Mesodermal cell (in vitro differentiated cells): Measurements from ENCODE around the gene CBFA2T3.
"Not testable (repeated sequence)": the region's sequence is repeated elsewhere in the genome, so short reads cannot be mapped to it uniquely, and the experiment has no call there.

Source experiments
- H3K27ac ChIP-seq: 2 replicates; pipeline ENCODE4 v1.7.0; 2013; ENCODE audit warnings: mild to moderate bottlenecking, low read depth, low read length, moderate library complexity; ENCODE audit not compliant: severe bottlenecking
- H3K36me3 ChIP-seq: 2 replicates; pipeline ENCODE4 v1.7.1; 2013; ENCODE audit warnings: mild to moderate bottlenecking, low read length, moderate library complexity; ENCODE audit not compliant: control insufficient read depth, insufficient read depth
- H3K4me1 ChIP-seq: one replicate; pipeline ENCODE4 v1.7.1; 2013; ENCODE audit warnings: mild to moderate bottlenecking, low read length; ENCODE audit not compliant: insufficient read depth, control insufficient read depth, poor library complexity, severe bottlenecking
- H3K4me3 ChIP-seq: 2 replicates; pipeline ENCODE4 v1.7.0; 2013; ENCODE audit warnings: low read length, control low read depth, mild to moderate bottlenecking; ENCODE audit not compliant: insufficient read depth, poor library complexity, severe bottlenecking; ENCODE audit errors: extremely low read depth
- H3K9me3 ChIP-seq: 2 replicates; pipeline ENCODE4 v1.7.1; 2013; ENCODE audit warnings: mild to moderate bottlenecking, low read length, moderate library complexity; ENCODE audit not compliant: control insufficient read depth
- WGBS, 2 experiments: methylation state at CpG; one replicate each; pipeline ENCODE4 v1.1.5; 2013; ENCODE audit warnings: missing lambda C conversion rate in 2 of 2; ENCODE audit not compliant: insufficient coverage in 2 of 2; 5-methylcytosine and 5-hydroxymethylcytosine counted together

The CBFA2T3 gene

DNA sequence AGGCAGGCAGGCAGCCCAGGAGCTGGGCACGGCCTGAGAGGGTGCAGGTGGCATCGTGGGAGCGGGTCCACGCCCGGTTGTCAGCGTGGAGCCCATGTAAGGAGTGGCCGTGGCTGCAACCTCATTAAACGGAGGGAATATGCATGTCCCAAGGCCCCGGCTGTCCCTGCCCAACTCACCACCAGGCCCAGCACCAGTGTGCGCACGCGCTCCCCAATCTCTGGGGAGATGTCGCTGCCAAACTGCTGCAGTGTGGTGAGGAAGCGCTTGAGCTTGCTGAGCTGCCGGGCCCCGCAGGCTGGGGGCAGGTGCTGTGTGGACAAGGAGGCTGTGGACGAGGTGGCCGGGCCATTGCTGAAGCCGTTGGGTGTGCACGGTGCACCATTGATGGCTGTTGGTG is 84.9 kb downstream of the CBFA2T3 start:
- Histone ChIP-seq H3K4me3 (no peak overlapping the region), H3K36me3 (no peaks in the 10 kb centered on the region), H3K27ac (no peak overlapping the region), H3K9me3 (no peaks in the 10 kb centered on the region), H3K4me1 (no peaks in the 10 kb centered on the region)
- WGBS, 2 experiments, result 90 to 92% methylated on average over 19 to 20 of the region's 20 CpGs

DNA sequence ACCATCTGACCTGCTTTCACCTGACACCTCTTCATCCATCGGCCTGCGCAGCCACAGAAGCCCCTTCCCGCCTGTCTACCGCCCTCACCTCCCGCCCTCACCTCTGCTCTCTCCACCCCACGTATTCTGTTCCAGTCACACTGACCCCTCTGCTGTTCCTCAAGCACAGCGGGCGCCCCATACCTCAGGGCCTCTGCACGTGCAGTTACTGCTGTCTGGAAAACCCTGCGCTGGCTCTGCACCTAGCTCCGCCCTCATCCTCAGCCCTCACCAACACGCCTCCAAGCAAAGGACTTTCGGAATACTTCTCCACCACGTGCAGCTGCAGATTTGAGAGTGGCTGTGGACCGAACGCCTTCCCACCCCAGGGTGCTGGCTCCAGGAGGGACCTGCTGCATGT is 85.9 kb downstream of the CBFA2T3 start:
- no peaks in the 10 kb centered on the region for H3K4me1 ChIP-seq
- no peaks in the 10 kb centered on the region for H3K36me3 ChIP-seq
- WGBS, 2 experiments, result 85 to 92% methylated on average over 9 to 16 of the region's 16 CpGs
- no peaks in the 10 kb centered on the region for H3K9me3 ChIP-seq
- no peak overlapping the region for H3K27ac ChIP-seq
- no peak overlapping the region for H3K4me3 ChIP-seq

DNA sequence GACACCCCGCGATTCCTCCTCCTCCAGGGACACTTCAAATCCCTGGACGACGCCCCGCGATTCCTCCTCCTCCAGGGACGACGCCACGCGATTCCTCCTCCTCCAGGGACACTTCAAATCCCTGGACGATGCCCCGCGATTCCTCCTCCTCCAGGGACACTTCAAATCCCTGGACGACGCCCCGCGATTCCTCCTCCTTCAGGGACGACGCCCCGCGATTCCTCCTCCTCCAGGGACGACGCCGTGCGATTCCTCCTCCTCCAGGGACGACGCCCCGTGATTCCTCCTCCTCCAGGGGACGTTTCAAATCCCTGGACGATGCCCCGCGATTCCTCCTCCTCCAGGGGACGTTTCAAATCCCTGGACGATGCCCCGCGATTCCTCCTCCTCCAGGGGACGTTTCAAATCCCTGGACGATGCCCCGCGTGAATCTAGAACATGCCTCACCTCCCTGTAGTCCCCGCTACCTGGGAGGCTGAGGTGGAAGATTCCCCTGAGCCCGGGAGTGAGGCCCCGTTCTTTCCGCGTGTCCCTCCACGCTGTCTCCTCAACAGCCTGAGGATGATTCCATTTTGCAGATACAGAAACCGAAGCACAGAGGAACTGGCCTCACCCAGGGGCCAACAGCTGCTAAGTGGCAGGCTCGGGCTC is 87.2 kb downstream of the CBFA2T3 start:
- not testable (repeated sequence) for H3K27ac ChIP-seq, H3K36me3 ChIP-seq, H3K9me3 ChIP-seq, H3K4me1 ChIP-seq, H3K4me3 ChIP-seq
- 91 to 92% methylated on average over 27 to 47 of the region's 48 CpGs for WGBS, 2 experiments

DNA sequence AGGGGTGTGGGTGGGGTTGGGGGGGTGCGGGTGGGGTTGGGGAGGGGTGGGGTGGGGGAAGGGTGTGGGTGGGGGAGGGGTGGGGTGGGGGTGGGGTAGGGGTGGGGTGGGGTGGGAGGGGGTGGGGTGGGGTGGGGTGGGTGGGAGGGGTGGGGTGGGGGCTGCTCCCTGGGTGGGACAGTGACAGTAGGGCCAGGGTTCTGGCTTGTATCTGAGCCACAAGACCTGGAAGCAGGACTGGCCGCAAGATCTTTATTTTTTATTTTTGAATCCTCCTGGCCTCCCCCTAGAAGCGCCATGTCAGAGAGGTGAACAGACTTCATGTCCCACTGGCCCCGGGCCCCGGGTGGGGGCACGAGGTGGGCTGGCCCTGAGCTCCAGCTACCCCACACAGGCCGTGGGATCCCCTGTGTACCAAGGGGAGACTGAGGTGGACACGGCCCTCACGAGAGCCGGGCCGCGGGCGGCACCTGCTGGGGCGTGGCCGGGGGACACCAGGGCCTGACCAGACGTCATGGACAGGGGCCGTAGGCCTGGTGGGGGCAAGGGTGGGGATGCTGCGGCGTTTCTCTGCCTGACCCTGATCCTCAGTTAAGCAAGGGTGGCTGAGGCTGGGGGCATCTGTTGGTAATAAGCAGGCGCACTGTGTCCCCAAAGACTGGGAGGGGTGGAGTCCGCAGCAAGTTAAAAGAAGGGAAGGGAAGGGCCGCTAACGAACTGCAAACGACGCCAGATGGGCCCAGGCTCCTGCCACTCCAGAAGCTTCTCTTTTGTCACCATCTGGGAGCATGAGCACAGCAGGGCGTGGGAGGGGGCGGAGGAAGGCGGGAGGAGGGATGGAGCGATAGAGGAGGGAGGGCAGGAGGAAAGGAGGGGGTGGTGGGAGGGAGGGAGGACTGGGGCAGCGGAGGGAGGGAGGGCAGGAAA is 88.3 kb downstream of the CBFA2T3 start:
- Histone ChIP-seq H3K36me3 (no peaks in the 10 kb centered on the region), H3K27ac (no peak overlapping the region)
- WGBS, 2 experiments, result 87 to 91% methylated on average over 15 to 22 of the region's 30 CpGs

DNA sequence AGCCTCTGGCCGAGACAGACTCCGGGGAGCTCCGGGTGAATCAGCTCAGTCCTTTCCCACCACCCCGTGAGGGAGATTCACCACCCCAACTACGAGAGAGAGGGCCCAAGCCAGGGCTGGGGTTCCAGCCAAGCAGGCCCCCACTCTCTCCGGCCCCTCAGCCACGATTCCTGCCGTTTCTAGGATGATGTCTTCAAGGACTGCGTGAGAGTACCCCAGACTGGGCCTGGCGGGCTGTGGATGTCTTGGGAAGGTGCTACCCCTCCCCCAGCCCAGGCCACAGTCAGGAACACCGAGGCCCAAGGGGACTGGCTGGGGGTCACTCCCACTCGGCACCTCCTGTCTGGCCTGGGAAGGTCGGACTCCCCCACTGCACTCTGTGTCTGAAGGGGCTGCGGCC is 89.0 kb downstream of the CBFA2T3 start:
- Histone ChIP-seq H3K4me1 (no peaks in the 10 kb centered on the region), H3K27ac (no peak overlapping the region), H3K36me3 (no peaks in the 10 kb centered on the region), H3K4me3 (no peak overlapping the region), H3K9me3 (no peaks in the 10 kb centered on the region)
- WGBS, 2 experiments, result 92 to 93% methylated on average over 8 to 9 of the region's 14 CpGs

More for the DNA sequence above, 88.3 kb downstream of the CBFA2T3 start:
- Histone ChIP-seq H3K4me1 (no peaks in the 10 kb centered on the region), H3K9me3 (no peaks in the 10 kb centered on the region), H3K4me3 (no peak overlapping the region)

DNA sequence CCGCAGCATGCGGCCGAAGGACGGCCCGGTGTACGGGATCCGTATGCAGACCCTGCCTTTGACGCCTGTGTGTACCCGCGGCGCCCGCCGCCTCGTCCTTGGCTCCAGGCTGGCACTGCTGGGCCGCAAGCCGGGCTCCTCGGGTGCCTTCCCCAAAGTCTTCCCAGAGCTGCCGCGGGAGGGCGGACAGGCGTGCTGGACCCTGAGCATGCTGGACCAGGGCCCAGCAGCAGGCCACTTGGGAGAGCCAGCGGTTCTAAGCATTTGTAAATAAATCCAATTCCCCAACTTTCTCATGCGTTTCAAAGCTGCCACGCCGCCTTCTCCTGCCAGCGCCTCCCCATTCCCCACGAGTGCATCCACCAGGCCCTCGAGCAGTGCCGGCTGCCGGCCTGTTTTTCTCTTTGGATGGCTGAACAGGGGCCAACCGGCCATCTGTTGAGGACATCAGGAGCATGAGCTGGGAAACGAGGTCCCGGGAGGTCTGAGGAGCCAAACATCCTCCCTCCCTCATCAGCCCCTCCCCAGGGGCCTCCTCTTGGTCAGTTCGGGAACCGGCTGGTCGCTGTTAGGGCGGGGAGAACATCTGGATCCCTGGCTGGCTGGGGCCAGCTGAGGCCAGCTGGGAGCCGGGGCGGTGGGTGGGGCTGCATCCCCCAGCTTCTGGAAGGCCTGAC is 90.0 kb downstream of the CBFA2T3 start:
- Histone ChIP-seq H3K4me1 (no peaks in the 10 kb centered on the region), H3K36me3 (no peaks in the 10 kb centered on the region), H3K9me3 (no peaks in the 10 kb centered on the region), H3K27ac (no peak overlapping the region), H3K4me3 (no peak overlapping the region)
- 92 to 96% methylated on average over 34 to 39 of the region's 39 CpGs for WGBS, 2 experiments

DNA sequence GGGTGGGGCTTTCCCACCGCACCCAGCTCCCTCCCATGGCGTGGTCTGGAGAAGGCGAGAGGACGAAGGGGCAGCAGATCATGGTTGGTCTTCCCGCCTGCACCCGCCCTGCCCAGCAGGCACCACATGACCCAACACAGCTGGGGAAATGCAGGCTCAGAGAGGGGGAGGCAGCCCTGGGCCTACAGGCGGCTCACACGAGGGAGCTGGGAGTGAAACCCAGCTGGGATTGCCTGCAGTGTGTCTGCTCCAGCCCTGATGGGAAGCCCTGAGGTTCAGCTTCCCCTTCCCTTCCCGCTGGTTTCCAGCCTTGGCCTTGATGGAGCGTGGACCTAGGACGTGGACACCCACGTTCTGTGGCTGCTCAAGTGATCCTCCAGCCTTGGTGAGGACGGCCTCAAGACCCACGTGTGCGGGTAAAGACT is 90.6 kb downstream of the CBFA2T3 start:
- Histone ChIP-seq H3K4me1 (no peaks in the 10 kb centered on the region), H3K36me3 (no peaks in the 10 kb centered on the region), H3K27ac (no peak overlapping the region), H3K9me3 (no peaks in the 10 kb centered on the region), H3K4me3 (no peak overlapping the region)
- 90 to 95% methylated on average over 14 to 15 of the region's 15 CpGs for WGBS, 2 experiments

DNA sequence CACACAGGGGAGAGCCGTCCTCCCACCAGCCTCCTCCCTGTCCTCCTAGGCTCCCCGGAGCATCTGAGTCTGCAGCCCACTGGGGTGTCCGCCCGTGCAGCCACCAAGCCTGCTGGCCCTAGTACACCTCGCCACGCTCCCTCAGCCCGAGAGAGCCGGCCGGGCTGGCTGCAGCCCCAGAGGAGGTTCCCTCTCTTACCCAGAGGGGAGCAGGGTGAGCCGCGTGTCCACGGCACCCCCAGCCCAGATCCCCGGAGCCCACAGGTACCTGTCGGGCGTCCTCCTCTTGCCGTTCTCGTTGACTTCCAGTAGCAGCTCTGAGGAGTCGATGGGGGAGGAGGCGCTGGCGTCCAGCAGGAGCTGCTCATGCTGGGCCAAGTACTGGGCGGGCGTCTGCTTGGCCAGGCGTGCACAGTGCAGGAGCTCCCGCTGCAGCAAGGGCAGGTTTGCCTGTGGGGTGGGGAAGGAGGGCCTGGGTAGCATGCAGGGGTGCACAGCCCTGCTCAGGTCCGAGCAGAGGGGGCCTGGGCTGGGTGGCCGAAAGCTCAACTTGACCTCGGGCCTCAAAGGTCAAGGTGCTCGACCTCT is 91.2 kb downstream of the CBFA2T3 start:
- Histone ChIP-seq H3K4me1 (no peaks in the 10 kb centered on the region), H3K9me3 (no peaks in the 10 kb centered on the region), H3K27ac (no peak overlapping the region), H3K36me3 (no peaks in the 10 kb centered on the region), H3K4me3 (no peak overlapping the region)
- 90 to 93% methylated on average over 24 to 28 of the region's 28 CpGs for WGBS, 2 experiments

DNA sequence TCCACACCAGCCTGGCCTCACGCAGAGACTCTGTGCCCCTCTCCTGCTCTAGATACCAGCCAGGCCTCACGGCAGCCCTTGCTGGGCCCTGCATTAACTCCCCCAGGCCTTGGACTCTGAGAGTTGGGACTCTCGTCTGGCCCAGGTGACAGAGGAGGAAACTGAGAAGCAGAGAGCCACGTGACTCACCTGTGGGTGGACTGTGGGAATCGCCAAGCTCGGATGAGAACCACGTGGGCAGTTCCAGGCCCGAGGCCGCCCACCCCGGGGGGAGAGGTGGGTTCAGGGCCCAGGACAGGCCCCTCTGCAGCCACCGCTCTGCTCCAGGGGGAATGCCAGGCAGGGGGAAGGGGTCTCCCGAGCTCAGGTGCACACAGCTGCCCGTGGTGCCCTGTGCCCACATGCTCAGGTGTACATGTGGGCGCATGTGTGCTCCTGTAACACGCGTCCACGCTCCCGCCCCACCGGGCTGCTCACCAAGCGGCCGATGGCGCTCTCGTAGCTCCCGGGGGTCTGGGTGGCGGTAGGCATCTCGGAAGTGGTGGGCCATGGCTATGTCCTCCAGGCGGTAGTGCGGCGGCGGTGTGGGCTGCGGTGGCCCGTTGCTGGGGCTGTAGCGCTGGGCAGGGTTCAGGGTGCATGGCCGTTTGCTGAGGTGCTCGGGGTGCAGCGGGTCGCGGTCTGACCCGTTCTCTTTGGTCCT is 92.3 kb downstream of the CBFA2T3 start:
- Histone ChIP-seq H3K27ac (no peak overlapping the region), H3K9me3 (no peaks in the 10 kb centered on the region), H3K4me1 (no peaks in the 10 kb centered on the region), H3K36me3 (no peaks in the 10 kb centered on the region), H3K4me3 (no peak overlapping the region)
- 94 to 97% methylated on average over 33 to 38 of the region's 39 CpGs for WGBS, 2 experiments

DNA sequence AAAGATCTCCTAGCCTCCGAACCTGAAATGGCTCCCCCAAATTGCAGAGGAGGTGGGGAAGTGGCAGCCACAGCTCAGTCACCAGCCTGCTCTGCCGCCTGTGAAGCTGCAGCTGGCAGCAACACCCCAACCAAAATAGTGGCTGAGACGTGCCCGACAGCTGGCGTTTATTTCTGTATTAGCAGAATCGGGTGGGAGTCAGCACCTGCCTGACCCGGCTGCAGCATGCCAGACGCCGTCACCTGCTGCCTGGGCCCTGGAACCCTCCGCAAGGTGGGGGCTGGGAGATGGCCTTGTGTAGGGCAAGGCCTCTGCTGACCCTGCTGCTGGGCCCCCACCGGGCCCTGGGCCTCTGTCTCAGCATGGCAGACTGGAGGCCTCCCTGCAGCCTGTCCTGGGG is 93.1 kb downstream of the CBFA2T3 start:
- no peak overlapping the region for H3K27ac ChIP-seq

More for the DNA sequence above, 93.1 kb downstream of the CBFA2T3 start:
- Histone ChIP-seq H3K4me3 (no peak overlapping the region), H3K9me3 (no peaks in the 10 kb centered on the region), H3K4me1 (no peaks in the 10 kb centered on the region), H3K36me3 (no peaks in the 10 kb centered on the region)
- WGBS, 2 experiments, result 91 to 97% methylated on average over 9 of the region's 11 CpGs
